H1 (cell line): ENCODE results near the gene CNGA1. TPM values are rescaled to one million over a fixed set of nuclear protein-coding genes. Genes with fewer than 3 reads are reported as not detected.

Source experiments
- CTCF ChIA-PET: fragments of 300-600 bp; sonication (Branson Sonifier 250); formaldehyde crosslinking; loops from one replicate; lab custom pipeline; 2021; ENCODE audit not compliant: partially characterized antibody; lab: Charles Lee
- POLR2A ChIA-PET: fragments of 300-600 bp; sonication (Branson Sonifier 250); formaldehyde crosslinking; loops from one replicate; lab custom pipeline; 2021; ENCODE audit warnings: inconsistent platforms; ENCODE audit not compliant: partially characterized antibody; lab: Charles Lee
- DNase-seq, 2 experiments: peaks; one replicate each; pipeline versions ENCODE4 v3.0.0 to v3.0.0-alpha.2; 2010 to 2022; ENCODE audit warnings: low spot score in 2 of 2, low read depth in 1 of 2, mixed read lengths in 1 of 2
- FAIRE-seq: peaks from 2 replicates; lab custom pipeline; 2011; peaks lifted over from hg19 to GRCh38; lab: Jason Lieb, UNC
- H2AFZ ChIP-seq: 2 replicates; pipeline ENCODE4 v1.8.1; 2012; ENCODE audit warnings: low read length, inconsistent platforms
- H2AK5ac ChIP-seq: 2 replicates; pipeline ENCODE4 v1.6.1; 2013; ENCODE audit warnings: low read depth, low read length
- H2BK120ac ChIP-seq: replicated peaks from 2 replicates; pipeline ENCODE3; 2013; ENCODE audit warnings: low read depth, low read length, inconsistent platforms
- H2BK12ac ChIP-seq: 2 replicates; pipeline ENCODE4 v1.6.1; 2013; ENCODE audit warnings: low read depth, low read length
- H2BK15ac ChIP-seq: 2 replicates; pipeline ENCODE4 v1.6.1; 2013; ENCODE audit warnings: low read length
- H2BK20ac ChIP-seq: 2 replicates; pipeline ENCODE4 v1.6.1; 2013; ENCODE audit warnings: low read length
- H2BK5ac ChIP-seq: 2 replicates; pipeline ENCODE4 v1.6.1; 2013; ENCODE audit warnings: low read depth, low read length
- H3K14ac ChIP-seq: 2 replicates; pipeline ENCODE4 v1.6.1; 2013; ENCODE audit warnings: inconsistent platforms; ENCODE audit not compliant: insufficient read length
- H3K18ac ChIP-seq: 2 replicates; pipeline ENCODE4 v1.6.1; 2013; ENCODE audit warnings: low read length; ENCODE audit errors: extremely low read depth
- H3K23ac ChIP-seq: 2 replicates; pipeline ENCODE4 v1.6.1; 2013; ENCODE audit warnings: inconsistent platforms; ENCODE audit not compliant: insufficient read length
- H3K23me2 ChIP-seq: 2 replicates; pipeline ENCODE4 v1.6.1; 2013; ENCODE audit warnings: low read depth, low read length
- H3K27ac ChIP-seq: 2 replicates; pipeline ENCODE4 v1.6.1; 2011; ENCODE audit warnings: low read depth, low read length, inconsistent platforms
- H3K27me3 ChIP-seq, 4 experiments: replicated peaks in 1 of 4; 1 replicate in 1 of 4; 2 replicates in 3 of 4; pipeline versions ENCODE4 v1.6.1 to v1.8.1; 2011 to 2013; ENCODE audit warnings: low read length in 3 of 4, mild to moderate bottlenecking in 3 of 4, inconsistent platforms in 2 of 4, mixed read lengths in 2 of 4, moderate library complexity in 1 of 4; ENCODE audit not compliant: control insufficient read depth in 3 of 4, insufficient read depth in 3 of 4; ENCODE audit errors: extremely low read depth in 1 of 4
- H3K36me3 ChIP-seq, 4 experiments: 2 replicates each; pipeline versions ENCODE4 v1.6.1 to v1.8.1; 2011 to 2013; ENCODE audit warnings: mild to moderate bottlenecking in 4 of 4, low read length in 3 of 4, moderate library complexity in 2 of 4, control low read depth in 1 of 4, inconsistent platforms in 1 of 4; ENCODE audit not compliant: insufficient read depth in 4 of 4, control insufficient read depth in 2 of 4
- H3K4ac ChIP-seq: replicated peaks from 2 replicates; pipeline ENCODE3; 2013; ENCODE audit warnings: low read length, low read depth, mixed read lengths, inconsistent platforms; ENCODE audit not compliant: insufficient read length
- H3K4me1 ChIP-seq, 4 experiments: replicated peaks in 1 of 4; 1 replicate in 1 of 4; 2 replicates in 3 of 4; pipeline versions ENCODE4 v1.6.1 to v1.8.1; 2011 to 2013; ENCODE audit warnings: low read length in 3 of 4, inconsistent platforms in 2 of 4, mixed read lengths in 1 of 4; ENCODE audit not compliant: insufficient read depth in 4 of 4, control insufficient read depth in 3 of 4
- H3K4me2 ChIP-seq, 2 experiments: 2 replicates each; pipeline versions ENCODE4 v1.6.1 to v1.8.1; 2011 to 2013; ENCODE audit warnings: low read depth in 2 of 2, low read length in 2 of 2, control low read depth in 1 of 2, inconsistent platforms in 1 of 2, mild to moderate bottlenecking in 1 of 2; ENCODE audit not compliant: insufficient read depth in 1 of 2
- H3K4me3 ChIP-seq, 4 experiments: fragments of 200-600, 300-600 bp in 1 of 4; sonication (generic), shearing (Covaris generic), sonication (Bioruptor Twin) in 1 of 4; 2 replicates each; pipeline versions ENCODE4 v1.5.1 to v1.8.1; 2011 to 2016; ENCODE audit warnings: low read length in 4 of 4, low read depth in 3 of 4, control low read depth in 2 of 4, inconsistent platforms in 2 of 4, mild to moderate bottlenecking in 2 of 4, mixed read lengths in 1 of 4, moderate library complexity in 1 of 4; ENCODE audit not compliant: insufficient read depth in 2 of 4; ENCODE audit errors: extremely low read depth in 1 of 4
- H3K56ac ChIP-seq: replicated peaks from 2 replicates; pipeline ENCODE3; 2013; ENCODE audit warnings: low read depth, mild to moderate bottlenecking, mixed read lengths, low read length, inconsistent platforms; ENCODE audit not compliant: insufficient read length
- H3K79me1 ChIP-seq: 2 replicates; pipeline ENCODE4 v1.6.1; 2013; ENCODE audit warnings: low read depth, low read length, control low read depth
- H3K79me2 ChIP-seq, 2 experiments: 2 replicates each; pipeline versions ENCODE4 v1.6.1 to v1.8.1; 2012 to 2013; ENCODE audit warnings: low read length in 2 of 2, mild to moderate bottlenecking in 2 of 2, inconsistent platforms in 1 of 2; ENCODE audit not compliant: insufficient read depth in 2 of 2, control insufficient read depth in 1 of 2
- H3K9ac ChIP-seq, 4 experiments: replicated peaks in 1 of 4; 1 replicate in 1 of 4; 2 replicates in 3 of 4; pipeline versions ENCODE4 v1.6.1 to v1.8.1; 2011 to 2013; ENCODE audit warnings: low read depth in 3 of 4, low read length in 3 of 4, control low read depth in 2 of 4, mild to moderate bottlenecking in 2 of 4, moderate library complexity in 2 of 4, inconsistent platforms in 1 of 4; ENCODE audit errors: extremely low read depth in 1 of 4
- H3K9me3 ChIP-seq, 2 experiments: 2 replicates each; pipeline versions ENCODE4 v1.6.1 to v1.8.1; 2012 to 2013; ENCODE audit warnings: mild to moderate bottlenecking in 2 of 2, moderate library complexity in 2 of 2, control low read depth in 1 of 2, inconsistent platforms in 1 of 2, low read depth in 1 of 2, low read length in 1 of 2, mixed read lengths in 1 of 2; ENCODE audit not compliant: insufficient read depth in 2 of 2
- H4K20me1 ChIP-seq, 2 experiments: replicated peaks in 1 of 2; 2 replicates each; pipeline versions ENCODE3 to v1.8.1; 2011 to 2013; ENCODE audit warnings: inconsistent platforms in 2 of 2, low read length in 2 of 2, mild to moderate bottlenecking in 1 of 2; ENCODE audit not compliant: insufficient read depth in 2 of 2, control insufficient read depth in 1 of 2
- H4K5ac ChIP-seq: 2 replicates; pipeline ENCODE4 v1.6.1; 2013; ENCODE audit warnings: low read length, low read depth, mixed read lengths, inconsistent platforms; ENCODE audit not compliant: insufficient read length
- H4K8ac ChIP-seq: 2 replicates; pipeline ENCODE4 v1.8.0; 2013; ENCODE audit warnings: mild to moderate bottlenecking, moderate library complexity, low read length, inconsistent platforms; ENCODE audit not compliant: insufficient read depth; ENCODE audit errors: extremely low read depth
- H4K91ac ChIP-seq: replicated peaks from 2 replicates; pipeline ENCODE3; 2013; ENCODE audit warnings: low read length, mixed read lengths, inconsistent platforms; ENCODE audit not compliant: insufficient read length
- CBX5 ChIP-seq: fragments of 300-800, 300-1000 bp; sonication (generic); IDR thresholded peaks from 2 replicates; pipeline ENCODE4 v1.7.1; 2016; ENCODE audit warnings: antibody characterized with exemption, low read length, low read depth
- CEBPB ChIP-seq: IDR thresholded peaks from 2 replicates; pipeline ENCODE4 v1.6.1; 2012; ENCODE audit warnings: low read depth, low read length
- CTBP2 ChIP-seq: IDR thresholded peaks from 2 replicates; pipeline ENCODE4 v1.7.0; 2011; ENCODE audit warnings: borderline replicate concordance, mild to moderate bottlenecking, moderate library complexity, mixed read lengths, low read length; ENCODE audit not compliant: insufficient read depth, insufficient read length
- JUN ChIP-seq: IDR thresholded peaks from 2 replicates; pipeline ENCODE4 v1.6.1; 2011; ENCODE audit warnings: low read depth, mild to moderate bottlenecking, improper control_type of control experiment, low read length
- JUND ChIP-seq: IDR thresholded peaks from 2 replicates; pipeline ENCODE4 v1.6.1; 2011; ENCODE audit warnings: mild to moderate bottlenecking, improper control_type of control experiment, low read length
- KDM1A ChIP-seq: fragments of 200-600, 300-600 bp; sonication (generic); IDR thresholded peaks from 2 replicates; pipeline ENCODE4 v1.7.1; 2016; ENCODE audit warnings: mild to moderate bottlenecking, low read length, borderline replicate concordance
- RAD21 ChIP-seq, 2 experiments: IDR thresholded peaks in 1 of 2; conservative IDR thresholded peaks in 1 of 2; 2 replicates each; pipeline ENCODE4 v1.6.1; 2011; ENCODE audit warnings: low read depth in 2 of 2, low read length in 2 of 2, improper control_type of control experiment in 1 of 2, inconsistent platforms in 1 of 2, mild to moderate bottlenecking in 1 of 2, moderate library complexity in 1 of 2
- SIRT6 ChIP-seq: IDR thresholded peaks from one replicate; pipeline ENCODE4 v1.7.1; 2012; ENCODE audit warnings: low read length, inconsistent platforms
- SRF ChIP-seq: IDR thresholded peaks from 2 replicates; pipeline ENCODE4 v1.6.1; 2011; ENCODE audit warnings: mild to moderate bottlenecking, low read depth, low read length, moderate library complexity
- WGBS, 2 experiments: shearing (Covaris generic) in 1 of 2; methylation state at CpG; one replicate each; pipeline versions ENCODE4 v1.1.6 to v1.1.7; 2013 to 2015; ENCODE audit warnings: low lambda C conversion rate in 2 of 2, mixed read lengths in 2 of 2, inconsistent platforms in 1 of 2, low coverage in 1 of 2, missing lambda C conversion rate in 1 of 2; ENCODE audit not compliant: insufficient replicate concordance in 2 of 2, insufficient coverage in 1 of 2, insufficient read length in 1 of 2; ENCODE audit errors: extremely low coverage in 1 of 2, missing lambda C conversion rate in 1 of 2; 5-methylcytosine and 5-hydroxymethylcytosine counted together
- polyA plus RNA-seq, 7 experiments: library from polyadenylated mRNA; depleted of rRNA in 3 of 7; stranded (reverse) in 5 of 7; unstranded in 2 of 7; fragments of >200 nt in 5 of 7; fragments of 200-250 nt in 2 of 7; gene quantifications; 1 replicate in 5 of 7; 2 replicates in 1 of 7; 4 replicates in 1 of 7; pipeline versions ENCODE4 v1.2.1 to v1.2.3, GENCODE V29; 2011 to 2013; ENCODE audit warnings: missing spikeins in 2 of 7, mixed read lengths in 2 of 7
- total RNA-seq: library from RNA; stranded (reverse); fragmentation: NEBNext Ultra II Directional; extraction: Animal tissue kit (Norgen Biotek cat#: 25700); gene quantifications from 2 replicates; pipeline ENCODE4 v1.2.1, GENCODE V29; 2021
- TF ChIP-seq, protein P1 (sequence below): IDR thresholded peaks from 2 replicates; pipeline ENCODE4 v1.6.1; 2011; ENCODE audit warnings: low read length, improper control_type of control experiment

Gene CNGA1
- total and polyA plus RNA-seq, 2 of the 8 experiments (the other 6 are each of a cell fraction or from before 2014, with no cell fraction given) = 0.17 to 0.54 TPM

DNA sequence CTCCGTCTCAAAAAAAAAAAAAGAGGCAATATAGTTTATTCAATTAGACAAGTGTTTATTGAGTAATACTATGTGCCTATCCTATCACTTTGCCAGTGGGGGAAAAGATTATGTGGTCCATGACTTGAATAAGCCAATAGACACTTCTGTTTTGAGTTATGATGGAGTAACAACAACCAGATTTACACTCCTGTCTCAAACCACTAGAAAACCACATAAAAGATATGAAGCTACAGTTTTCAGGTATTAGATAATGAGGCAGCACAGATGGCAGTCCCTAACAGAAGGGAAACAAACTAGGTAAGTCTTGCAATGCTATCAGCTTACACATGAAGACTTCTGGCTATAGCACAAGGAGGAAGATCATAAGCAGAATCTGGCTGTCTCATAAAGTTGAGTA lies 124.6 kb downstream of the CNGA1 start:
- no peak overlapping the region for H2AK5ac ChIP-seq
- ChIA-PET CTCF (interaction anchor here (0.6 kb wide), 1 partner anchor 159 kb away, joined by 3 read pairs; no protein-coding TSS in a partner anchor), POLR2A (no interaction called here)
- no peak for TF ChIP-seq KDM1A
- TF ChIP-seq SRF = no peak
- no peak for TF ChIP-seq CTBP2
- TF ChIP-seq CEBPB = no peak
- TF ChIP-seq JUND = no peak
- TF ChIP-seq, protein P1, sequence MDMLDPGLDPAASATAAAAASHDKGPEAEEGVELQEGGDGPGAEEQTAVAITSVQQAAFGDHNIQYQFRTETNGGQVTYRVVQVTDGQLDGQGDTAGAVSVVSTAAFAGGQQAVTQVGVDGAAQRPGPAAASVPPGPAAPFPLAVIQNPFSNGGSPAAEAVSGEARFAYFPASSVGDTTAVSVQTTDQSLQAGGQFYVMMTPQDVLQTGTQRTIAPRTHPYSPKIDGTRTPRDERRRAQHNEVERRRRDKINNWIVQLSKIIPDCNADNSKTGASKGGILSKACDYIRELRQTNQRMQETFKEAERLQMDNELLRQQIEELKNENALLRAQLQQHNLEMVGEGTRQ = no peak
- TF ChIP-seq RAD21 (IDR thresholded peaks at IDR 0.05 in 1 of 2, conservative IDR thresholded peaks at IDR 0.05 in 1 of 2; ENCODE audit: low read depth in 2 of 2, low read length in 2 of 2) = no peak
- TF ChIP-seq SIRT6 = no peak
- TF ChIP-seq CBX5 = no peak
- TF ChIP-seq JUN = no peak
- H2BK15ac ChIP-seq = no peak overlapping the region
- H3K9ac ChIP-seq = no peak overlapping the region
- no peak overlapping the region for H2AFZ ChIP-seq
- no peaks in the 10 kb centered on the region for H3K23me2 ChIP-seq
- H2BK120ac ChIP-seq = no peak overlapping the region
- no peak for FAIRE-seq
- no peak overlapping the region for H3K4me2 ChIP-seq
- no peak overlapping the region for H4K91ac ChIP-seq
- no peak overlapping the region for H3K56ac ChIP-seq
- H4K8ac ChIP-seq = no peak overlapping the region
- no peak overlapping the region for H2BK5ac ChIP-seq
- H4K5ac ChIP-seq = no peak overlapping the region
- no peak overlapping the region for H3K27ac ChIP-seq
- H2BK20ac ChIP-seq = no peak overlapping the region
- no peak overlapping the region for H2BK12ac ChIP-seq
- peaks cover 13 to 87% (median 42%) of the 10 kb centered on the region in 4 experiments; a peak in 7 of 8 replicates for H3K36me3 ChIP-seq
- H3K4ac ChIP-seq = no peak overlapping the region
- no peaks in the 10 kb centered on the region for H3K4me1 ChIP-seq
- no peak overlapping the region for H3K14ac ChIP-seq
- no peak for DNase-seq
- no peaks in the 10 kb centered on the region for H4K20me1 ChIP-seq
- no peaks in the 10 kb centered on the region for H3K79me2 ChIP-seq
- WGBS, 2 experiments = no CpG with 5 or more reads among the region's 1 CpG
- H3K4me3 ChIP-seq = no peak overlapping the region
- no peaks in the 10 kb centered on the region for H3K27me3 ChIP-seq
- H3K18ac ChIP-seq = no peak overlapping the region
- no peak overlapping the region for H3K23ac ChIP-seq
- H3K79me1 ChIP-seq = no peaks in the 10 kb centered on the region
- no peaks in the 10 kb centered on the region for H3K9me3 ChIP-seq
